Activated CD8-positive, alpha-beta memory T cell treated with anti-CD3 and anti-CD28 coated beads, Interleukin-2, amount 10 ng/mL, durations not matched to agents 7 days and 5 days (primary cell): ENCODE data around the gene NEGR1. TPM values are rescaled to one million over a fixed set of nuclear protein-coding genes. Genes with fewer than 3 reads are reported as not detected.

Experiments
- ATAC-seq: fragments of 150-1000 bp; cut with Tn5 transposase; one replicate; pipeline ENCODE4 v1.10.0; 2021; ENCODE audit warnings: moderate library complexity
- CTCF ChIA-PET: fragments of 350-600 bp; sonication (Branson Sonifier 250); formaldehyde crosslinking; loops from one replicate; lab custom pipeline; 2021; ENCODE audit warnings: antibody characterized with exemption; lab: Charles Lee
- DNase-seq: peaks from one replicate; pipeline ENCODE4 v3.0.0-alpha.2; 2020
- H3K27ac Mint-ChIP-seq: one replicate; pipeline ENCODE4 v1.8.0; 2021; ENCODE audit warnings: mild to moderate bottlenecking, mixed read lengths
- H3K27me3 Mint-ChIP-seq: one replicate; pipeline ENCODE4 v1.8.0; 2021; ENCODE audit warnings: mixed read lengths
- H3K36me3 Mint-ChIP-seq: one replicate; pipeline ENCODE4 v1.8.0; 2021; ENCODE audit warnings: mild to moderate bottlenecking, mixed read lengths
- H3K4me1 Mint-ChIP-seq: one replicate; pipeline ENCODE4 v1.8.0; 2021; ENCODE audit warnings: mixed read lengths
- H3K4me3 Mint-ChIP-seq: one replicate; pipeline ENCODE4 v1.8.0; 2021; ENCODE audit warnings: mild to moderate bottlenecking, moderate library complexity, mixed read lengths
- H3K9me3 Mint-ChIP-seq: one replicate; pipeline ENCODE4 v1.8.0; 2022; ENCODE audit warnings: low read depth, mixed read lengths
- total RNA-seq, 2 experiments: library from RNA; stranded (reverse); gene quantifications; one replicate each; pipeline ENCODE4 v1.2.3, GENCODE V29; 2021

The NEGR1 gene
- total RNA-seq, 2 experiments from 2014 or later, result not detected

DNA sequence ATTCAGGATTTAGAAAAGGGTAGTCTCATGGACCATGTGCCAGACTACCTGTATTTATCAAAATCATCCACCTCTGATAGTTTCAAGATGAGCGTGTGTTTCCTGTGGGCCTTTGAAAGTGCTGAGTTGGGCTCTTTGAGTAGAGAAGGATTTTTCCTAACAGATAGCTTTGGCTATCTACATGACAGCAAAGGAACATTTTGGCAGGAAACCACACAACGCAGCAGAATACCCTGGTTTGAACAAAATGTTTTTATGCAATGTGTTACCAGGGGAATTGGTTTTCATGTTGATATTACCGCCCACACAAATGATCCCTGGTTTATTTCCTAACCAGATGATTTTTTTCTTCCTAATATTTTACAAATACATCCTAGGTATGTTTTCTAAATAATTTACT is 431.4 kb downstream of the NEGR1 start:
- H3K9me3 Mint-ChIP-seq, result peaks cover 5% of the 10 kb centered on the region
- CTCF ChIA-PET, result no interaction called here
- H3K36me3 Mint-ChIP-seq, result no peaks in the 10 kb centered on the region
- no peak overlapping the region for H3K4me3 Mint-ChIP-seq
- DNase-seq, result no peak
- H3K27ac Mint-ChIP-seq, result no peak overlapping the region
- ATAC-seq, result no peak
- H3K4me1 Mint-ChIP-seq, result no peaks in the 10 kb centered on the region
- H3K27me3 Mint-ChIP-seq, result no peaks in the 10 kb centered on the region

DNA sequence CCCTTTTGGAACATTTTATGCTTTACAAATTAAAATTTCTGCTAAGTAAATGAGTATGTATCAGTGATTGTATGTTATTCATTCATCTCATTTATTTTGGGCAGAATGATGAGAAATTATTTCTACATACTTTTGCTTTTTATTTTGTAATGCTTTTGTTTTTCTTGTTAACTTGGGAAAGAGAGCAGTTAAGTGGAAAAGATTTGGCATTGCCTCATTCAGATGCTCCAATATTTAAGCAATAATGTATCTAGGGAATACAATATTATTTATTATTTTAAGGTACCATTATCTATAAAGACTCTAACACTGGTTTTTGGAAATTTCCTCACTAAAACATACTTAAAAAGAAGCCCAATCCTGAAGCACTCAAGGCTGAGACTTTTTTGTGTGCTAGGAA is 431.8 kb downstream of the NEGR1 start:
- H3K4me3 Mint-ChIP-seq, result no peak overlapping the region
- no peak for ATAC-seq
- no peaks in the 10 kb centered on the region for H3K27me3 Mint-ChIP-seq
- no peak for DNase-seq
- H3K4me1 Mint-ChIP-seq, result no peaks in the 10 kb centered on the region
- H3K9me3 Mint-ChIP-seq, result peaks cover 5% of the 10 kb centered on the region
- no peak overlapping the region for H3K27ac Mint-ChIP-seq
- H3K36me3 Mint-ChIP-seq, result no peaks in the 10 kb centered on the region
- CTCF ChIA-PET, result no interaction called here

- H3K4me3 Mint-ChIP-seq, result no peak overlapping the region
- DNase-seq, result no peak
- H3K4me1 Mint-ChIP-seq, result no peaks in the 10 kb centered on the region
- H3K27me3 Mint-ChIP-seq, result no peaks in the 10 kb centered on the region
- H3K9me3 Mint-ChIP-seq, result peaks cover 5% of the 10 kb centered on the region
- no peak for ATAC-seq
- no peak overlapping the region for H3K27ac Mint-ChIP-seq
- no peaks in the 10 kb centered on the region for H3K36me3 Mint-ChIP-seq
- CTCF ChIA-PET, result no interaction called here
Observed at GRCh38 chr1:71843012-71843411, 439.3 kb downstream of the NEGR1 start.

DNA sequence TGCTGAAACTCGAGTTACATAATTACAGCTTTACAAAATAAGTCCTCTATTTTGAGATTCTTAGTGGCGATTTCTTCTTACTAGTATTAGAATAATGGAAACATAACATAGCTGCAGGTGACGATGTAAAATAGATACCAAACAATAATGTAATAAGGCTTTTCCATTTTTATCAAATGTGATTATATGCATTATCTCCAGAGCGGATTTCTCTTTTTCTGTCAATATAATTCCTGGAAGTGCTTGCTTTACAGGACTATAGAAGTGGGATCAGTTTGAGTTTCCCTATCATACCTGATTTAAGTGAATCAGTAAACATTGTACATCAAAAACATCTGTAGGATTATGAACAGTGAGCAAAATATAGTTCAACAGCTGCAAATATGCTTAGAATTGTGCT is 442.5 kb downstream of the NEGR1 start:
- Mint-ChIP-seq H3K36me3 (no peaks in the 10 kb centered on the region), H3K27ac (no peak overlapping the region), H3K4me3 (no peak overlapping the region), H3K27me3 (no peaks in the 10 kb centered on the region), H3K4me1 (no peaks in the 10 kb centered on the region), H3K9me3 (peaks cover 7% of the 10 kb centered on the region)
- no peak for ATAC-seq
- DNase-seq, result no peak
- CTCF ChIA-PET, result no interaction called here

- Mint-ChIP-seq H3K9me3 (peaks cover 5% of the 10 kb centered on the region), H3K27me3 (no peaks in the 10 kb centered on the region), H3K4me1 (no peaks in the 10 kb centered on the region), H3K27ac (no peak overlapping the region), H3K36me3 (no peaks in the 10 kb centered on the region), H3K4me3 (no peak overlapping the region)
- DNase-seq, result no peak
- CTCF ChIA-PET, result no interaction called here
- no peak for ATAC-seq
Observed at GRCh38 chr1:71836904-71837303, 445.4 kb downstream of the NEGR1 start.

DNA sequence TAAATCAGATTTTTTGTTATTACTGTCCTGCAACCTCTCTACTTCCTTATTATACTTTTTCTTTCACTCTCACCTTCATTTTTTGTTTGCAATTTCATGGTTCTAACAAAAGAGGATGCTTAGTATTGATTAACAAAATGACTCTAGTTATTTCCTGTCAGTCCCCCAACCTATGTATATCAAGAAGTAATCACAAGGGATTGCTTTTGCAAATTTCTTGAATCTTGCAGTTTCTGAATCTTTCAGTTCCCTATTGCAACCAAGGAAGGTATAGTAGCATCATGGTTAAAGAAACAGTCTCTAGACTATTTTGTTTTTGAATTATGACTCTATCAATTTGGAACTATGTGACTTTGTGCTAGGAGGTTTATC is 446.9 kb downstream of the NEGR1 start:
- Mint-ChIP-seq H3K27ac (no peak overlapping the region), H3K4me3 (no peak overlapping the region), H3K9me3 (peaks cover 7% of the 10 kb centered on the region), H3K27me3 (no peaks in the 10 kb centered on the region), H3K36me3 (no peaks in the 10 kb centered on the region), H3K4me1 (no peaks in the 10 kb centered on the region)
- DNase-seq (no peak), ATAC-seq (no peak)
- CTCF ChIA-PET, result no interaction called here

DNA sequence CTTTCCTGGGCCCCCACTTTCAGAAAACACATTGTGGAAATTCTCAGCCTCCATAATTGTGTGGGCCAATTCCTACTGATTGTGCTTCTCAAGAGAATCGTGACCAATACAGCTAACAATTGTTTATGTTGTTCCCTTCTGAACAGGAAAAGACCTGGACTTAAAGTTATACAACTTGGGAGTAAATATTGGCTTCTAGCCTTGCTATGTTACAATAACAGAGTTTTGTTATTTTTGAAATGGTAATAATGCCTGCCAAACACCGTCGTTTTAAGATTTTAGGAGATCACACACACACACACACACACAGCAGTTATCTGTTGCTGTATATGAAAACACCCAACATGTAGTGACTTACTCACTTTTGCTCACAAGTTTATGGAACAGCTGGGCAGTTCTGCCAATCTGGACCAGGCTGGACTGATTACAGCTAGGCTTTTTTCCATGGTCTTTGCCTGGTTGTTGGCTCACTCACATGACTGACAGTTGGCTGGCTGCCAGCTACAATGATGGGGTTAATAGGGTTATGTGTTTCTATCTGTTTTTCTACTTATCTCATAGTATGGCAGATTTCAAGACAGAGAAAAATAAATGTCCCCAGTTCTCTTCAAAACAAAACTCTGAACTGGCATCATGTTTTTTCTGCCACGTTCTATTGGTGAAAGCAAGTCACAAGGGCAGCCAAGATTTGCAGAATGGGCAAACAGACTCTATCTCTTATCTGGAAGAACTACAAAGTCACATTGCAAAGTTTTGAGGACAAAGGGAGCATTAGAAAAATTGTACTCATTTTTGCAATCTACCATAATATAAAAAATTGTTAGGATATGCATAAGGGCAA is 447.5 kb downstream of the NEGR1 start:
- Mint-ChIP-seq H3K36me3 (no peaks in the 10 kb centered on the region), H3K9me3 (peaks cover 7% of the 10 kb centered on the region), H3K27me3 (no peaks in the 10 kb centered on the region), H3K4me1 (no peaks in the 10 kb centered on the region), H3K4me3 (no peak overlapping the region), H3K27ac (no peak overlapping the region)
- ATAC-seq (no peak), DNase-seq (no peak)
- CTCF ChIA-PET, result no interaction called here

DNA sequence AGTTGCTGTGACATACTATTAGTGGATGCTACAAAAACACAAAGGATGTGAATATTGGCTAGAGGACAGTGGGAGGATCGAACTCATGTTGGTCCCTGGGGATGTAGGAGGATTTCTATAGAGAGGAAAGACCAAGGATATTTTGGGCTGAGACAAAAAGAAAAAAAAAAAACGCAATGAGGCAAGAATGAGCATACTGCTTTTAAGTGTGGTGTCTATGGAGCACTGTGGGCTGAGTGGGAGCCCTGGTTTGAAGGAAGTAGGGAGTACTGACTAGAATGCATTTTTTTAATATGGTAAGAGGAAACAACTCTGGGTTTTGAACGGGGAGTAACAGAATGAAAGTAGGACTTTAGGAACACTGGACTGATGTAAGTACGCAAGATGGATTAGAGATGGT is 450.7 kb downstream of the NEGR1 start:
- no peaks in the 10 kb centered on the region for H3K27me3 Mint-ChIP-seq
- DNase-seq, result no peak
- peaks cover 4% of the 10 kb centered on the region for H3K9me3 Mint-ChIP-seq
- H3K4me1 Mint-ChIP-seq, result no peaks in the 10 kb centered on the region
- no peak overlapping the region for H3K4me3 Mint-ChIP-seq
- H3K36me3 Mint-ChIP-seq, result no peaks in the 10 kb centered on the region
- CTCF ChIA-PET, result no interaction called here
- no peak overlapping the region for H3K27ac Mint-ChIP-seq
- no peak for ATAC-seq

GRCh38 chr1:71829346-71829745 is 453.0 kb downstream of the NEGR1 start:
- H3K4me3 Mint-ChIP-seq, result no peak overlapping the region
- H3K36me3 Mint-ChIP-seq, result no peaks in the 10 kb centered on the region
- H3K4me1 Mint-ChIP-seq, result no peaks in the 10 kb centered on the region
- no peak for DNase-seq
- no peak for ATAC-seq
- CTCF ChIA-PET, result no interaction called here
- no peaks in the 10 kb centered on the region for H3K27me3 Mint-ChIP-seq
- H3K27ac Mint-ChIP-seq, result no peak overlapping the region
- H3K9me3 Mint-ChIP-seq, result peaks cover 10% of the 10 kb centered on the region

DNA sequence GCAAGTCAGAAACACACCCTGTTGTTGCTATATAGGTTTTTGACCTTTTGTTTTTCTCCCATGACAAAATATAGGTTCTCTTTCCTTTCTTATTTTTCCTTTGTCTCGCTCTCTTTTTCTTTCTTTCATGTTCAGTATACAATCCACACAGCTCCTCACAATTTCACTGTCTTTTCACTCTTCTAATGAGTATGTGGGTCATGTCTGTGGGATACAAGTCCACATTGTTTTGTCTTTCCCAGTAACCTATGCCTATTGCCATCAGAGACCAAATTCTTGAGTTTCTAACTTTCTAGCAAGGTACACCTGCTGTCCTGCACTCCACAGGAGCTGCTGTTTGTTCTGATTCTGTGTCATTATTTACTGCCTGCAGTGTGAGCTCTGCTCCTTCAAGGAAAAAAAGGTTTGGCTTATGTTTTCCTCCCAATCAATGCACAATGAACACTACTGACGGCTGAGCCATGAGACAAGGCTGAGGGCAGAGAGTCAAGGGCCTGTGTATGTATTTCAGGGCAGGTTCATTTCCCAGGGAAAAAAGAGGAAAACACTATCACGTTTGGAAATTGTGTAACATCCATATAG is 453.8 kb downstream of the NEGR1 start:
- no peak for DNase-seq
- CTCF ChIA-PET, result no interaction called here
- Mint-ChIP-seq H3K4me3 (no peak overlapping the region), H3K27ac (no peak overlapping the region), H3K4me1 (no peaks in the 10 kb centered on the region), H3K36me3 (no peaks in the 10 kb centered on the region), H3K27me3 (no peaks in the 10 kb centered on the region), H3K9me3 (peaks cover 10% of the 10 kb centered on the region)
- ATAC-seq, result no peak

DNA sequence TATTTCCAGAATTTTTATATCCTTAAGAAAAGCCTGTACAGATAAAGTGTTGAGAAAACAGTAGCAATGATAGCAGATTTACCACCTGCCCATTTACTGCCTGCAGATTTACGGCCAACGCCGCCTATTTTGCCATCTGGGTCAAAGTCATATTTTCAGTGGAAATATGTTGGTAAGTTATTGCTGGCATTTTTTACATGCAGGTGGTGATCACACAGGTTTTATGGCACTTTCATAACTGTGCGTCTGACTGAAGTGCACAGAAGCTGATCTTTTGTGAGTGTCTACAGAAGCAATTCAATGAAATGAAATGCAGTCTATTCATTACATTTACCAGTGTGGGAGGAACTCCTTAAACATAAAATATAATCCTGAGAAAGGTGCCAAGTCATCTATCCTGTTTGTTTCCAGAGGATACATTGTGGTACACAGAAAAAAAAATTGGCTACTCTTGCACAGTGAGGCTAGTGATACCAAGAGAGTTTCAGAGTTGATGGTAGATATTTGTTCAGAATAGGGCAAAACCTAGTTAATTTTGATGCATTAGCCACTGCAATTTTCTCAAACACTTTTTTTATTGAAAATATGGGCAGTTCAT is 458.5 kb downstream of the NEGR1 start:
- no peak overlapping the region for H3K27ac Mint-ChIP-seq
- no peaks in the 10 kb centered on the region for H3K4me1 Mint-ChIP-seq
- no peak for ATAC-seq
- H3K27me3 Mint-ChIP-seq, result no peaks in the 10 kb centered on the region
- H3K4me3 Mint-ChIP-seq, result no peak overlapping the region
- CTCF ChIA-PET, result no interaction called here
- peaks cover 7% of the 10 kb centered on the region for H3K9me3 Mint-ChIP-seq
- no peak for DNase-seq
- H3K36me3 Mint-ChIP-seq, result no peaks in the 10 kb centered on the region

DNA sequence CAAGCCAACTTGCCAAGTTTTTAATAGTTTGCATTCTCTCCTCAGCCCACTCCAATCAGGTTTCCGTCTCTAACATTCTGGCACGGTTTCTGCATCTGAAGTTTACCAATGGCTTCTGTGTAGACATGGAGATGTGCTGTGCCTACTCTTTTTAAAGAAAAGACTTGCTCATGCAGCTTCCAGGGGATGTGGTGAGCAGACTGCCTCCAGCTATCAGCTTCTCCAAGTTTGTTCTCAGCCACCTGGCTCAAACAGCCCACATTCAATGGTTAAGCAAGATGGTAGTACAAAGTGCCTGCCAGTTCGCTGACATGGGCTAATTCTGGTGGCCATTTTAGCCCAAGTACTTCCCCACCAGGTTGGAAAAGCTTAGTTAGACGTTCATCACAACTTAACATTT is 465.3 kb downstream of the NEGR1 start:
- no peaks in the 10 kb centered on the region for H3K36me3 Mint-ChIP-seq
- no peaks in the 10 kb centered on the region for H3K4me1 Mint-ChIP-seq
- no peak for ATAC-seq
- DNase-seq, result no peak
- no peak overlapping the region for H3K4me3 Mint-ChIP-seq
- H3K27me3 Mint-ChIP-seq, result no peaks in the 10 kb centered on the region
- no peak overlapping the region for H3K27ac Mint-ChIP-seq
- peaks cover 6% of the 10 kb centered on the region for H3K9me3 Mint-ChIP-seq
- CTCF ChIA-PET, result no interaction called here

DNA sequence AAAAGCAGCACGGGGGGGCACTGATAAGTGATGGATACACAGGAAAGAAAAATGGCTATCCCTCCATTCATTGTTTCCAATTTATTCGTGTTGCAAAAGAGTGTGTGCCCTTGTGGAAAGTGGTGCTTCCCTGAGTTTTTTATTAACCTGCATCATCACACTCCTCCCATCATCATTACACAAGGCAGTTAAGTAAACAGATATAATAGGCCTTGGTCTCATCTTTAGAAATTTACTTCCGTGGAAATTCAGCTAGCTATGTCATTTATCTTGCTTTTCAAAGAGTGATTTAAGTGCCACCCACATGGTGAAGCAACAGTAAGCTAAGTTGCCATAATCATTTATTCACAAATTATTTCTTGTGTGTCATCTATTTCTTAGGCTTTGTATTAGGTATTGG is 473.3 kb downstream of the NEGR1 start:
- DNase-seq (no peak), ATAC-seq (no peak)
- H3K36me3 Mint-ChIP-seq, result no peaks in the 10 kb centered on the region
- no peaks in the 10 kb centered on the region for H3K4me1 Mint-ChIP-seq
- no peaks in the 10 kb centered on the region for H3K9me3 Mint-ChIP-seq
- no peak overlapping the region for H3K4me3 Mint-ChIP-seq
- H3K27me3 Mint-ChIP-seq, result no peaks in the 10 kb centered on the region
- no peak overlapping the region for H3K27ac Mint-ChIP-seq
- CTCF ChIA-PET, result no interaction called here

DNA sequence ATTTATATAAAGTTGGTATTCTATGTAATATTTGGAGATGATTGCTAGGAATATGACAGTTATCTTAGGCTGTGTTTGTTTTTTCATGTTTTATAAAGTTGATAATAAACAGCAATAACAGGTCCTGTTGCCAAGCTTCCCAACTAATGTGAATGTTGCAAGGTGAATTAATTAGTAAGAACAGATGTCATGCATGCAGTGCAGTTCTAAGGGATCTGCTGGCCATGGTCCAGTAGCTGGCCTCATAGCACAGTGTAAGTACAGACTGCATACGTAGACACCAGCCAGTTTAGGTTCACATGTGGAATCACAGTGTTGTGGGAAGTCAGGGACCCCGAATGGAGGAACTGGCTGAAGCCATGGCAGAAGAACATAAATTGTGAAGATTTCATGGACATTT is 478.2 kb downstream of the NEGR1 start:
- Mint-ChIP-seq H3K4me1 (no peaks in the 10 kb centered on the region), H3K36me3 (no peaks in the 10 kb centered on the region), H3K27me3 (no peaks in the 10 kb centered on the region), H3K27ac (no peak overlapping the region), H3K9me3 (no peaks in the 10 kb centered on the region), H3K4me3 (no peak overlapping the region)
- DNase-seq (no peak), ATAC-seq (no peak)
- CTCF ChIA-PET, result no interaction called here
